Measurements from ENCODE around the gene CDC123. TPM values are rescaled to one million over a fixed set of nuclear protein-coding genes. Genes with fewer than 3 reads are reported as not detected.

Gene CDC123
- total RNA-seq, 1 experiment from 2014 or later = 132 TPM

DNA sequence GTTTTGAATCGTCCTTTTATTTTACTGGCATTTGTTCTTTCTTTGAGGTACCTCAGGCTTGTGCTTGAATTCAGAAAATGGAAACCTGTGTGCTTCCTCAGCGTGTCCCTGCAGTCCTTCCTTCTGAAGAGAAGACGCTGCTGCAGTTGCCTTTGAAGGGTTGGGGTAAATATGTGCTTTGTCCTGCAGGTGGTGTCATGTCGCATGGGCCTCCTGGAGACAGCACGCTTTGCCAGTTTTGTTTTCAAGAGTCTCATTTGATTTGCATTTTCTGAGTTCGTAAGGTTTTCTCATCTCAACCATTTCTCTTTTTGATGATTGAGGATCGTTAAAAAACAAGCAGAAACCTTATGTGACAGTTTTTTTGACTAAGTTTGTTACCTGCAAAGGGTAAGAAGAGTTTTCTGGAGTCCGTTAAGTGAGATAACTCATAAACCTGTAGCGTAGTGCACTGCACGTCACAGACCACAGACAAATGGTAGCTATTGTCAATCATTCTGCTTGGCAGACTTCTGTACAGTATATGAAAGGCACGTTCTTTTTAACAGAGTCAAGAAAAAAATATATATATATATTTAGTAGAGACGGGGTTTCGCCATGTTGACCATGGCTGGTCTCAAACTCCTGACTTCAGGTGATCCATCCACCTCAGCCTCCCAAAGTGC, 57.0 kb downstream of the CDC123 start:
- Histone ChIP-seq H2AFZ (ENCODE audit: low read depth, low read length, poor library complexity, severe bottlenecking) (no peak overlapping the region), H3K4me1 (ENCODE audit: control insufficient read depth in 1 of 2, insufficient read depth in 2 of 2, low read length in 2 of 2) (no peaks in the 10 kb centered on the region), H3K9me2 (ENCODE audit: insufficient read depth) (no peaks in the 10 kb centered on the region), H3K4me2 (ENCODE audit: low read length) (no peak overlapping the region), H3K9me3 (ENCODE audit: control insufficient read depth in 1 of 2, insufficient read depth in 1 of 2, low read depth in 1 of 2, low read length in 2 of 2) (no peaks in the 10 kb centered on the region), H4K20me1 (ENCODE audit: insufficient read depth) (no peaks in the 10 kb centered on the region), H3K9ac (ENCODE audit: low read length) (no peak overlapping the region), H3K4me3 (replicated peaks in 1 of 2; ENCODE audit: low read depth in 1 of 2, low read length in 2 of 2) (no peak overlapping the region), H3K27me3 (ENCODE audit: insufficient read depth, low read length) (no peaks in the 10 kb centered on the region), H3K36me3 (ENCODE audit: control insufficient read depth in 1 of 2, insufficient read depth in 2 of 2, low read length in 2 of 2) (peaks cover 0 to 8% of the 10 kb centered on the region in 2 experiments; a peak in 3 of 4 replicates), H3K27ac (ENCODE audit: low read depth, low read length) (no peak overlapping the region), H3K79me2 (ENCODE audit: insufficient read depth, low read length) (no peaks in the 10 kb centered on the region)
- TF ChIP-seq ELF1 (IDR thresholded peaks at IDR 0.05; ENCODE audit: borderline replicate concordance, low read depth) = no peak
- TF ChIP-seq CBX3 (IDR thresholded peaks at IDR 0.05; ENCODE audit: low read depth) = no peak
- TF ChIP-seq YY1 (IDR thresholded peaks at IDR 0.05; ENCODE audit: extremely low read depth, insufficient replicate concordance, low read depth, low read length) = no peak
- no peak for TF ChIP-seq JUND (IDR thresholded peaks at IDR 0.05)
- TF ChIP-seq, protein P1, sequence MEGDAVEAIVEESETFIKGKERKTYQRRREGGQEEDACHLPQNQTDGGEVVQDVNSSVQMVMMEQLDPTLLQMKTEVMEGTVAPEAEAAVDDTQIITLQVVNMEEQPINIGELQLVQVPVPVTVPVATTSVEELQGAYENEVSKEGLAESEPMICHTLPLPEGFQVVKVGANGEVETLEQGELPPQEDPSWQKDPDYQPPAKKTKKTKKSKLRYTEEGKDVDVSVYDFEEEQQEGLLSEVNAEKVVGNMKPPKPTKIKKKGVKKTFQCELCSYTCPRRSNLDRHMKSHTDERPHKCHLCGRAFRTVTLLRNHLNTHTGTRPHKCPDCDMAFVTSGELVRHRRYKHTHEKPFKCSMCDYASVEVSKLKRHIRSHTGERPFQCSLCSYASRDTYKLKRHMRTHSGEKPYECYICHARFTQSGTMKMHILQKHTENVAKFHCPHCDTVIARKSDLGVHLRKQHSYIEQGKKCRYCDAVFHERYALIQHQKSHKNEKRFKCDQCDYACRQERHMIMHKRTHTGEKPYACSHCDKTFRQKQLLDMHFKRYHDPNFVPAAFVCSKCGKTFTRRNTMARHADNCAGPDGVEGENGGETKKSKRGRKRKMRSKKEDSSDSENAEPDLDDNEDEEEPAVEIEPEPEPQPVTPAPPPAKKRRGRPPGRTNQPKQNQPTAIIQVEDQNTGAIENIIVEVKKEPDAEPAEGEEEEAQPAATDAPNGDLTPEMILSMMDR (IDR thresholded peaks at IDR 0.05 in 2 of 3, conservative IDR thresholded peaks at IDR 0.05 in 1 of 3; ENCODE audit: borderline replicate concordance in 1 of 3, insufficient read depth in 1 of 3, low read depth in 2 of 3, low read length in 2 of 3) = peak; percentile 34 to 67 (median 61); a peak in 5 of 6 replicates
- no peak for TF ChIP-seq ZFX (IDR thresholded peaks at IDR 0.05)
- TF ChIP-seq SP1 (IDR thresholded peaks at IDR 0.05; ENCODE audit: low read depth) = no peak
- no peak for TF ChIP-seq EZH2 (IDR thresholded peaks at IDR 0.05)
- TF ChIP-seq POLR2A (IDR thresholded peaks at IDR 0.05; ENCODE audit: borderline replicate concordance, extremely low read depth, insufficient read depth, insufficient read length) = no peak
- TF ChIP-seq, protein P2, sequence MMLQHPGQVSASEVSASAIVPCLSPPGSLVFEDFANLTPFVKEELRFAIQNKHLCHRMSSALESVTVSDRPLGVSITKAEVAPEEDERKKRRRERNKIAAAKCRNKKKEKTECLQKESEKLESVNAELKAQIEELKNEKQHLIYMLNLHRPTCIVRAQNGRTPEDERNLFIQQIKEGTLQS (IDR thresholded peaks at IDR 0.05) = no peak
- TF ChIP-seq RAD21 (IDR thresholded peaks at IDR 0.05; ENCODE audit: low read depth) = peak; percentile 58
- no peak for TF ChIP-seq SIN3A (IDR thresholded peaks at IDR 0.05; ENCODE audit: low read depth)
- TF ChIP-seq ZNF274 (IDR thresholded peaks at IDR 0.05; ENCODE audit: low read depth, low read length) = no peak
- peak; percentile 87 for ATAC-seq
- BruUV-seq (replicated peaks) = TSS peak; percentile 44
- POLR2A ChIA-PET = no interaction called here
- intact Hi-C loops (cut with micrococcal nuclease) = no loop called here
- RAD21 ChIA-PET (ENCODE audit: low non-redundant PET in 1 of 2, low total read pairs in 2 of 2, uncharacterized antibody in 2 of 2, unreplicated experiment in 2 of 2) = no interaction called here
- DNase-seq (ENCODE audit: low read depth, low spot score) = no peak
- CTCF ChIA-PET = interaction anchor here (1.7 kb wide), 1 partner anchor 403 kb away, joined by 8 read pairs; no protein-coding TSS in a partner anchor

All from HCT116 (cell line).